Measurements from ENCODE around the gene FBXO21.

DNA sequence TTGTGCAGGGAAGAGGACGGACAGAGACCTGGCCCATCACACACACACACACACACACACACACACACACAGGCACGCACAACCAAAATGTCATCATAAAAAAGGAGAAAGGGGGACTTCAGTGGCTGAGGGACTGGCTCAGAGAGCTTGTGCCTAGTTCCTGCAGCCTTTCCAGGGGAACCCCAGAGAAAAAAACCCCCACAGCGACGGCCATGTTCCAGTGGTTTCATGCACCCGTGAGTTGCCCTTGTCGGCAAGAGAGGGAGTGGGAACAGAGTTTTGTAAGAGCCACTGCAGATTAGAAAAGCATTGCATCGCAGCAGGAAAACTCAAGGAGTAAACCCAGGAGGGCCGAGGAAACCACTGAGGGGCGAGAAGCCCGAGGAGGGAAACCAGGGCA is 24.5 kb upstream of the FBXO21 start:
- TF ChIP-seq, protein P1, sequence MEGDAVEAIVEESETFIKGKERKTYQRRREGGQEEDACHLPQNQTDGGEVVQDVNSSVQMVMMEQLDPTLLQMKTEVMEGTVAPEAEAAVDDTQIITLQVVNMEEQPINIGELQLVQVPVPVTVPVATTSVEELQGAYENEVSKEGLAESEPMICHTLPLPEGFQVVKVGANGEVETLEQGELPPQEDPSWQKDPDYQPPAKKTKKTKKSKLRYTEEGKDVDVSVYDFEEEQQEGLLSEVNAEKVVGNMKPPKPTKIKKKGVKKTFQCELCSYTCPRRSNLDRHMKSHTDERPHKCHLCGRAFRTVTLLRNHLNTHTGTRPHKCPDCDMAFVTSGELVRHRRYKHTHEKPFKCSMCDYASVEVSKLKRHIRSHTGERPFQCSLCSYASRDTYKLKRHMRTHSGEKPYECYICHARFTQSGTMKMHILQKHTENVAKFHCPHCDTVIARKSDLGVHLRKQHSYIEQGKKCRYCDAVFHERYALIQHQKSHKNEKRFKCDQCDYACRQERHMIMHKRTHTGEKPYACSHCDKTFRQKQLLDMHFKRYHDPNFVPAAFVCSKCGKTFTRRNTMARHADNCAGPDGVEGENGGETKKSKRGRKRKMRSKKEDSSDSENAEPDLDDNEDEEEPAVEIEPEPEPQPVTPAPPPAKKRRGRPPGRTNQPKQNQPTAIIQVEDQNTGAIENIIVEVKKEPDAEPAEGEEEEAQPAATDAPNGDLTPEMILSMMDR (IDR thresholded peaks at IDR 0.05) = no peak
- TF ChIP-seq POLR2AphosphoS5 (IDR thresholded peaks at IDR 0.05) (no peak), EP300 (IDR thresholded peaks at IDR 0.05) (no peak), POLR2A (IDR thresholded peaks at IDR 0.05) (no peak)

All from stomach (tissue), 4 donors.